OCI-LY1 (cell line): ENCODE data around the gene PMAIP1.

ENCODE experiments used
- H2AFZ ChIP-seq: fragments of 200-600 bp; sonication (generic), shearing (Covaris generic); 2 replicates; pipeline ENCODE4 v1.6.0; 2014; ENCODE audit warnings: antibody characterized with exemption, mild to moderate bottlenecking, low read length
- H3F3A ChIP-seq: fragments of 200-600 bp; sonication (generic), shearing (Covaris generic); 2 replicates; pipeline ENCODE4 v1.6.0; 2014; ENCODE audit warnings: mild to moderate bottlenecking, antibody characterized with exemption, low read length, moderate library complexity; ENCODE audit not compliant: insufficient read depth
- H3K27ac ChIP-seq: fragments of 200-600 bp; sonication (generic); 2 replicates; pipeline ENCODE4 v1.5.1; 2014; ENCODE audit warnings: low read length, mixed run types, mild to moderate bottlenecking, low read depth; ENCODE audit not compliant: poor library complexity, severe bottlenecking
- H3K27me3 ChIP-seq: fragments of 200-600 bp; sonication (generic); 2 replicates; pipeline ENCODE4 v1.6.0; 2014; ENCODE audit warnings: antibody characterized with exemption, mild to moderate bottlenecking, low read length, moderate library complexity; ENCODE audit not compliant: insufficient read depth
- H3K36me3 ChIP-seq: fragments of 200-600 bp; sonication (generic); 2 replicates; pipeline ENCODE4 v1.6.1; 2014; ENCODE audit warnings: mild to moderate bottlenecking, antibody characterized with exemption, low read length, moderate library complexity, mixed read lengths; ENCODE audit not compliant: insufficient read depth
- H3K4me1 ChIP-seq: fragments of 200-600 bp; sonication (generic); 2 replicates; pipeline ENCODE4 v1.5.1; 2014; ENCODE audit warnings: mild to moderate bottlenecking, low read length, moderate library complexity; ENCODE audit not compliant: insufficient read depth, severe bottlenecking
- H3K4me2 ChIP-seq: fragments of 200-600 bp; sonication (generic), shearing (Covaris generic); 2 replicates; pipeline ENCODE4 v1.6.1; 2014; ENCODE audit warnings: low read length
- H3K4me3 ChIP-seq: fragments of 200-600 bp; sonication (generic); 2 replicates; pipeline ENCODE4 v1.5.1; 2014; ENCODE audit warnings: low read length, low read depth, mild to moderate bottlenecking, mixed read lengths; ENCODE audit not compliant: poor library complexity, severe bottlenecking
- H3K79me2 ChIP-seq: fragments of 200-600 bp; shearing (Covaris generic); 2 replicates; pipeline ENCODE4 v1.6.1; 2016; ENCODE audit warnings: mixed run types, low read length, mixed read lengths; ENCODE audit not compliant: insufficient read depth
- H3K9ac ChIP-seq: fragments of 200-600 bp; sonication (generic), shearing (Covaris generic); 2 replicates; pipeline ENCODE4 v1.6.1; 2014; ENCODE audit warnings: mild to moderate bottlenecking, low read length, mixed read lengths
- H3K9me2 ChIP-seq: fragments of 200-600 bp; sonication (generic), shearing (Covaris generic); 2 replicates; pipeline ENCODE4 v1.6.1; 2014; ENCODE audit warnings: low read depth, mild to moderate bottlenecking, low read length, mixed read lengths
- H3K9me3 ChIP-seq: fragments of 200-600 bp; shearing (Covaris generic); 2 replicates; pipeline ENCODE4 v1.6.1; 2014; ENCODE audit warnings: low read length, mixed read lengths
- H4K20me1 ChIP-seq: fragments of 200-600 bp; sonication (generic), shearing (Covaris generic); 2 replicates; pipeline ENCODE4 v1.6.0; 2016; ENCODE audit warnings: mild to moderate bottlenecking, low read length; ENCODE audit not compliant: insufficient read depth
- CTCF ChIP-seq: fragments of 200-600 bp; sonication (generic), shearing (Covaris generic); IDR thresholded peaks from 2 replicates; pipeline ENCODE4 v1.5.1; 2017; ENCODE audit warnings: mild to moderate bottlenecking, antibody characterized with exemption, low read length, moderate library complexity, mixed read lengths
- EZH2 ChIP-seq: fragments of 200-600 bp; sonication (generic), shearing (Covaris generic); IDR thresholded peaks from 2 replicates; pipeline ENCODE4 v1.8.0; 2017; ENCODE audit warnings: borderline replicate concordance, mixed run types, mild to moderate bottlenecking, antibody characterized with exemption, low read length, moderate library complexity, mixed read lengths

Gene PMAIP1

GRCh38 chr18:59916746-59917145 is 16.9 kb downstream of the PMAIP1 start:
- H3K9me3 ChIP-seq = no peaks in the 10 kb centered on the region
- H2AFZ ChIP-seq = no peak overlapping the region
- H3K4me1 ChIP-seq = peaks cover 47% of the 10 kb centered on the region
- no peak overlapping the region for H3K9ac ChIP-seq
- H3K27me3 ChIP-seq = no peaks in the 10 kb centered on the region
- H3K9me2 ChIP-seq = no peaks in the 10 kb centered on the region
- H3K4me3 ChIP-seq = no peak overlapping the region
- H3K36me3 ChIP-seq = no peaks in the 10 kb centered on the region
- H3K27ac ChIP-seq = peak overlapping the region; percentile 92
- H3F3A ChIP-seq = 0 out of 2 replicates have a peak, but pooled peaks cover 3% of the 10 kb centered on the region
- no peaks in the 10 kb centered on the region for H4K20me1 ChIP-seq
- no peak overlapping the region for H3K4me2 ChIP-seq
- TF ChIP-seq EZH2 = no peak
- no peak for TF ChIP-seq CTCF
- H3K79me2 ChIP-seq = no peaks in the 10 kb centered on the region

- Histone ChIP-seq H3K27me3 (no peaks in the 10 kb centered on the region), H3K4me3 (no peak overlapping the region), H3K4me1 (peaks cover 50% of the 10 kb centered on the region), H3K9ac (no peak overlapping the region), H3K36me3 (no peaks in the 10 kb centered on the region), H3K27ac (peak overlapping the region; percentile 92), H3K4me2 (no peak overlapping the region), H3K9me2 (no peaks in the 10 kb centered on the region), H3K9me3 (no peaks in the 10 kb centered on the region), H3K79me2 (no peaks in the 10 kb centered on the region), H2AFZ (no peak overlapping the region), H3F3A (no peaks in the 10 kb centered on the region), H4K20me1 (no peaks in the 10 kb centered on the region)
- TF ChIP-seq EZH2 (no peak), CTCF (no peak)
Observed at GRCh38 chr18:59917422-59917821, 17.6 kb downstream of the PMAIP1 start.

DNA sequence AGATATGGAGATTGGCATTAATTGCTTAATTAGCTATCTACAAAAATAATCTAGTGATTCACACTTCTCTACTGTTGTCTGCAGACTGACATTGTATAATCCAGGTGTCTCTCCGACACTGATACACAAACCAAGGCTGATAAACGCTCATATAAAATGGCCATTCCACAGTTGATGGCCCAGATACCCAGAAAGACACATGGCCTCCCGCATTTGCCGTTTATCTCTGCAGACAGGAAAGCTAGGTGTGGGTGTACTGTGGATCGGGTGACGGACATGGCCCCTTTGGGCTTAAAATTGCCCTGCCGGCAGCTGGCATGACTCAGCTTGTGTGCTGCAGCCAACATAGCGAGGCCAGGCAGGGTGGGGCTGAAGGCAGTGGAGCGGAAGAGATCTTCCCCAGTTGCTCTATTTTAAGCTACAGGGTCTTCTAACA is 18.5 kb downstream of the PMAIP1 start:
- no peaks in the 10 kb centered on the region for H3K36me3 ChIP-seq
- no peaks in the 10 kb centered on the region for H3K27me3 ChIP-seq
- peak overlapping the region; percentile 19 for H3K4me3 ChIP-seq
- TF ChIP-seq EZH2 = no peak
- no peak for TF ChIP-seq CTCF
- H3F3A ChIP-seq = no peaks in the 10 kb centered on the region
- H3K9me3 ChIP-seq = no peaks in the 10 kb centered on the region
- no peak overlapping the region for H2AFZ ChIP-seq
- H3K4me1 ChIP-seq = peaks cover 60% of the 10 kb centered on the region
- no peaks in the 10 kb centered on the region for H3K79me2 ChIP-seq
- H4K20me1 ChIP-seq = no peaks in the 10 kb centered on the region
- peak overlapping the region; percentile 59 for H3K4me2 ChIP-seq
- H3K9me2 ChIP-seq = no peaks in the 10 kb centered on the region
- H3K27ac ChIP-seq = peak overlapping the region; percentile 92
- H3K9ac ChIP-seq = peak overlapping the region; percentile 41
